Measurements from ENCODE around the gene ADO.
A peak's percentile ranks its signal among the peaks of the same experiment; 100 is the strongest.

The ADO gene

GRCh38 chr10:62795100-62795499 is 9.4 kb upstream of the ADO start:
- DNase-seq, result no peak

GRCh38 chr10:62795762-62796161 is 8.8 kb upstream of the ADO start:
- DNase-seq, result no peak

- DNase-seq, result no peak
Measured at GRCh38 chr10:62796896-62797295, 7.6 kb upstream of the ADO start.

GRCh38 chr10:62801871-62802270 is 2.6 kb upstream of the ADO start:
- no peak for DNase-seq

- no peak for DNase-seq
Measured at GRCh38 chr10:62803724-62804355, 680 bp upstream of the ADO start.

- DNase-seq, result no peak
Measured at GRCh38 chr10:62805231-62806099, 945 bp downstream of the ADO start.

- no peak for DNase-seq
Measured at GRCh38 chr10:62806251-62806650, 1.7 kb downstream of the ADO start.

- DNase-seq, result no peak
Measured at GRCh38 chr10:62810156-62810902, 5.8 kb downstream of the ADO start.

- DNase-seq, result peak; percentile 73
Measured at GRCh38 chr10:62811159-62811875, 6.8 kb downstream of the ADO start.

GRCh38 chr10:62812672-62813439 is 8.3 kb downstream of the ADO start:
- DNase-seq, result no peak

GRCh38 chr10:62813453-62813852 is 8.9 kb downstream of the ADO start:
- DNase-seq, result no peak

GRCh38 chr10:62813981-62814380 is 9.5 kb downstream of the ADO start:
- DNase-seq, result no peak

GRCh38 chr10:62814756-62815380 is 10.3 kb downstream of the ADO start:
- DNase-seq, result no peak

GRCh38 chr10:62815381-62816075 is 11.0 kb downstream of the ADO start:
- peak; percentile 50 for DNase-seq

- no peak for DNase-seq
Measured at GRCh38 chr10:62816076-62816330, 11.5 kb downstream of the ADO start.

GRCh38 chr10:62816331-62817120 is 12.0 kb downstream of the ADO start, which contains the start of gene EGR2:
Gene EGR2 (minus strand): TSS chr10:62816366. CDS start chr10:62816029, 337 bp downstream.
- peak; percentile 92 for DNase-seq

GRCh38 chr10:62817121-62817765 is 12.7 kb downstream of the ADO start:
- peak; percentile 64 for DNase-seq

- DNase-seq, result peak; percentile 71
Measured at GRCh38 chr10:62817766-62818425, 13.4 kb downstream of the ADO start.

GRCh38 chr10:62818426-62819011 is 14.0 kb downstream of the ADO start:
- DNase-seq, result peak; percentile 47

Measured in activated CD4-positive, CD25-positive, alpha-beta regulatory T cell treated with anti-CD3 and anti-CD28 coated beads, Interleukin-2, amount 50 U/mL, for 72 hours (primary cell).